ENCODE measurements around the gene MYLK.
"Not testable (repeated sequence)": the region's sequence is repeated elsewhere in the genome, so short reads cannot be mapped to it uniquely, and the experiment has no call there.

MYLK gene

DNA sequence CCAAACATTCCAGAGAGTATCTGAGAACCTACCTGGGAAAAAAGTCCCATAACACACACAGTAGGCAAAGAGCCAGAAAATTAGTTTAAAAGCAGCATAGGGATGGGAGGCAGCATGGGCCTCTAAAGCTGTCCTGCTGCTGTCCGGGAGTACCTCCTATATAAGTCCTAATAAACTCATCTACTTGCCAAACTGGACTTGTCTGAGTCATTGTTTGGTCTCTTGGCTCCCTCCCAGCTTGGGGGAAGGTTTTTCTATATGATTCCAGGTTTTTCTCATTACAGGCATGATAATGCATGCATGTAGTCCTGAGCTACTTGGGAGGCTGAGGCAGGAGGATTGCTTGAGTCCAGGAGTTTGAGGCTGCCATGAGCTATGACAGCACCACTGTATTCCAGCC, 281.8 kb downstream of the MYLK start:
- DNase-seq (ENCODE audit: low read depth): peak; percentile 71
- TF ChIP-seq, protein P1, sequence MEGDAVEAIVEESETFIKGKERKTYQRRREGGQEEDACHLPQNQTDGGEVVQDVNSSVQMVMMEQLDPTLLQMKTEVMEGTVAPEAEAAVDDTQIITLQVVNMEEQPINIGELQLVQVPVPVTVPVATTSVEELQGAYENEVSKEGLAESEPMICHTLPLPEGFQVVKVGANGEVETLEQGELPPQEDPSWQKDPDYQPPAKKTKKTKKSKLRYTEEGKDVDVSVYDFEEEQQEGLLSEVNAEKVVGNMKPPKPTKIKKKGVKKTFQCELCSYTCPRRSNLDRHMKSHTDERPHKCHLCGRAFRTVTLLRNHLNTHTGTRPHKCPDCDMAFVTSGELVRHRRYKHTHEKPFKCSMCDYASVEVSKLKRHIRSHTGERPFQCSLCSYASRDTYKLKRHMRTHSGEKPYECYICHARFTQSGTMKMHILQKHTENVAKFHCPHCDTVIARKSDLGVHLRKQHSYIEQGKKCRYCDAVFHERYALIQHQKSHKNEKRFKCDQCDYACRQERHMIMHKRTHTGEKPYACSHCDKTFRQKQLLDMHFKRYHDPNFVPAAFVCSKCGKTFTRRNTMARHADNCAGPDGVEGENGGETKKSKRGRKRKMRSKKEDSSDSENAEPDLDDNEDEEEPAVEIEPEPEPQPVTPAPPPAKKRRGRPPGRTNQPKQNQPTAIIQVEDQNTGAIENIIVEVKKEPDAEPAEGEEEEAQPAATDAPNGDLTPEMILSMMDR (conservative IDR thresholded peaks at IDR 0.05; ENCODE audit: low read length): no peak

GRCh38 chr3:123600863-123601262, 283.3 kb downstream of the MYLK start:
- DNase-seq (ENCODE audit: low read depth): not testable (repeated sequence)

More for the DNA sequence above, 281.8 kb downstream of the MYLK start:
- H3K4me3 ChIP-seq (ENCODE audit: low read length): no peak overlapping the region

GRCh38 chr3:123597561-123597960, 286.6 kb downstream of the MYLK start:
- TF ChIP-seq, protein P1 (conservative IDR thresholded peaks at IDR 0.05; ENCODE audit: low read length): no peak
- H3K4me3 ChIP-seq (ENCODE audit: low read length): no peak overlapping the region
- no peak for DNase-seq (ENCODE audit: low read depth)

More at GRCh38 chr3:123600863-123601262, 283.3 kb downstream of the MYLK start:
- not testable (repeated sequence) for H3K4me3 ChIP-seq (ENCODE audit: low read length)

GRCh38 chr3:123595396-123596180, 288.5 kb downstream of the MYLK start:
- H3K4me3 ChIP-seq (ENCODE audit: low read length): no peak overlapping the region
- TF ChIP-seq, protein P1 (conservative IDR thresholded peaks at IDR 0.05; ENCODE audit: low read length): no peak
- no peak for DNase-seq (ENCODE audit: low read depth)

DNA sequence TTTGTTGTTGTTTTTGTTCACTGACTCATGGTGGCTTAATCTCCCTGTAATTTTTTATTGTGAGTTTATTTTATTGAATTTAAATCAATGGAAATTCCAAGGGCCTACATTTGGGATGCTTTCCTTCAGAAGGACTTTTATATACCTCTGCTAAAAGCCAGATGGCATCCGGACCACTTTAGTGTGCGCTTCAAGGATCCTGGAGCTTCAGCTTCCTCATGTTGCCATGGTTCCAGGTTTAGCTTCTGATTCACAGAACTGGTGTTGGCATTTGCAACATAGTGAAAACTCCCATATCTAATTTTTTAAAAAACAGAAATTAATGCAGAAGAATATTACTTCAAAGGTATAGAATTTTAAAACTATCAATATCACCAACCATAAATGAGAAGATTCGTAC, 290.8 kb downstream of the MYLK start:
- no peak for DNase-seq (ENCODE audit: low read depth)
- no peak overlapping the region for H3K4me3 ChIP-seq (ENCODE audit: low read length)
- TF ChIP-seq, protein P1 (conservative IDR thresholded peaks at IDR 0.05; ENCODE audit: low read length): no peak

DNA sequence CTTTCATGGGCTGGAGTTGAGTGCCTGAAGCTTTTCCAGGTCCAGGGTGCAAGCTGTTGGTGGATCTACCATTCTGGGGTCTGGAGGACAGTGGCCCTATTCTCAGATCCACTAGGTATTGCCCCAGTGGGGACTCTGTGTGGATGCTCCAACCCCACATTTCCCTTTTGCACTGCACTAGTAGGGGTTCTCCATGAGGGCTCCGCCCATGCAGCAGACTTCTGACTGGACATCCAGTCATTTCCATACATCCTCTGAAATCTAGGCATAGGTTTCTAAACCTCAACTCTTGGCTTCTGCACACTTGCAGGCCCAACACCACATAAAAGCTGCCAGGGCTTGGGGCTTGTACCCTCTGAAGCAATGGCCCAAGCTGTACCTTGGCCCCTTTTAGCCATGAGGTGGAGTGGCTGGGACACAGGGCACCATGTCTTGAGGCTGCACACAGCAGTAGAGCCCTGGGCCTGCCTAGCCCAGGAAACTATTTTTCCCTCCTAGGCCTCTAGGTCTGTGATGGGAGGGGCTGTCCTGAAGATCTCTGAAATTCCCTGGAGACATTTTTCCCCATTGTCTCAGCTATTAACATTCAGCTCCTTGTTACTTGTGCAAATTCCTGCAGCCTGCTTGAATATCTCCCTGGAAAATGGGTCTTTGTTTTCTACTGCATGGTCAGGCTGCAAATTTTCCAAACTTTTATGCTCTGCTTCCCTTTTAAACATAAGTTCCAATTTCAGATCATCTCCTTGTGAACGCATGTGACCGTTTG, 293.3 kb downstream of the MYLK start:
- H3K4me3 ChIP-seq (ENCODE audit: low read length): no peak overlapping the region
- TF ChIP-seq, protein P1 (conservative IDR thresholded peaks at IDR 0.05; ENCODE audit: low read length): no peak
- no peak for DNase-seq (ENCODE audit: low read depth)

- H3K4me3 ChIP-seq (ENCODE audit: low read length): no peak overlapping the region
- TF ChIP-seq, protein P1 (conservative IDR thresholded peaks at IDR 0.05; ENCODE audit: low read length): no peak
- DNase-seq (ENCODE audit: low read depth): no peak
Measured at GRCh38 chr3:123587401-123587800, 296.7 kb downstream of the MYLK start.

Data from AG10803 (cell line).